Psoas muscle (tissue), 8 donors: ENCODE measurements around the gene SLC12A8. TPM values are rescaled to one million over a fixed set of nuclear protein-coding genes. Genes with fewer than 3 reads are reported as not detected.

ENCODE experiments used
- ATAC-seq, 4 donors: fragments of 200-7000 bp; cut with Tn5 transposase; one replicate each; pipeline ENCODE4 v1.9.1; 2020; ENCODE audit warnings: moderate library complexity in 3 of 4, mild to moderate bottlenecking in 2 of 4
- DNase-seq, 2 donors: peaks; one replicate each; pipeline ENCODE4 v3.0.0-alpha.2; 2020
- H3K27ac ChIP-seq: fragments of 200-600 bp; one replicate; pipeline ENCODE4 v1.8.0; 2022
- H3K27me3 ChIP-seq, 3 donors: fragments of 200-600 bp in 1 of 3; one replicate each; pipeline versions ENCODE4 v1.6.1 to v1.8.0; 2013 to 2022; ENCODE audit warnings: low read length in 2 of 3, mild to moderate bottlenecking in 2 of 3, moderate library complexity in 1 of 3; ENCODE audit not compliant: insufficient read depth in 3 of 3
- H3K36me3 ChIP-seq, 2 donors: fragments of 200-600 bp in 1 of 2; one replicate each; pipeline versions ENCODE4 v1.6.1 to v1.8.0; 2013 to 2022; ENCODE audit warnings: low read depth in 1 of 2, mild to moderate bottlenecking in 1 of 2, moderate library complexity in 1 of 2; ENCODE audit not compliant: insufficient read depth in 1 of 2
- H3K4me1 ChIP-seq: fragments of 200-600 bp; one replicate; pipeline ENCODE4 v1.8.0; 2022
- H3K4me3 ChIP-seq: fragments of 200-600 bp; one replicate; pipeline ENCODE4 v1.8.0; 2022; ENCODE audit warnings: mild to moderate bottlenecking
- H3K9me3 ChIP-seq: fragments of 200-600 bp; one replicate; pipeline ENCODE4 v1.8.0; 2022
- CTCF ChIP-seq: fragments of 200-600 bp; IDR thresholded peaks from one replicate; pipeline ENCODE4 v1.8.0; 2022; ENCODE audit warnings: antibody characterized with exemption
- whole genome bisulfite sequencing, 3 donors: extraction: QIAGEN DNeasy Blood & Tissue Kit; methylation state at CpG; one replicate each; pipeline versions ENCODE4 v1.1.6 to v1.1.7; 2013; 5-methylcytosine and 5-hydroxymethylcytosine counted together
- intact Hi-C, 2 donors: fragments of 100-400 bp; cut with DNase I; formaldehyde crosslinking; loops; one replicate each; pipeline versions ENCODE4 v1.11.0 to v1.14.2; 2022
- polyA plus RNA-seq, 3 donors: library from polyadenylated mRNA; stranded (reverse); fragments of 200-250 nt; gene quantifications; one replicate each; pipeline ENCODE4 v1.2.3, GENCODE V29; 2013
- total RNA-seq, 4 donors: library from RNA; stranded (reverse); fragmentation: NEBNext Ultra II Directional in 2 of 4; extraction: Animal tissue kit (Norgen Biotek cat#: 25700) in 2 of 4; gene quantifications; one replicate each; pipeline versions ENCODE4 v1.2.1 to v1.2.4, GENCODE V29; 2021 to 2023
- donor health status: healthy with polysubstance abuse.
- donor health status: DM: no; HTN: no; CAD: no; lungs with moderate emphysema.
- donor health status: Bipolar disorder and iron deficiency.
- donor health status: healthy.
- donor health status: DM: yes; HTN: yes; CAD: no.
- donor health status: DM: no; HTN: no; CAD: no.
- donor health status: DM: no; HTN: no; CAD: no.
- donor health status: DM: yes; HTN: yes; CAD: no.

Gene SLC12A8
- total and polyA plus RNA-seq, 7 donors, result 0.06 to 0.93 (median 0.33) TPM; not detected in 1

GRCh38 chr3:125191730-125192129 lies 20.8 kb downstream of the SLC12A8 start:
- Histone ChIP-seq H3K36me3 (no peaks in the 10 kb centered on the region), H3K27me3 (no peaks in the 10 kb centered on the region), H3K9me3 (no peaks in the 10 kb centered on the region), H3K27ac (no peak overlapping the region), H3K4me3 (no peak overlapping the region), H3K4me1 (no peaks in the 10 kb centered on the region)
- TF ChIP-seq CTCF, result no peak
- ATAC-seq (no peak), DNase-seq (no peak)
- intact Hi-C loops, result no loop called here
- WGBS, 3 donors, result 83 to 88% (median 84%) methylated on average over 7 of the region's 7 CpGs

GRCh38 chr3:125191256-125191655 lies 21.3 kb downstream of the SLC12A8 start:
- no peak for TF ChIP-seq CTCF
- Histone ChIP-seq H3K27me3 (no peaks in the 10 kb centered on the region), H3K4me1 (no peaks in the 10 kb centered on the region), H3K4me3 (no peak overlapping the region), H3K36me3 (no peaks in the 10 kb centered on the region), H3K9me3 (no peaks in the 10 kb centered on the region), H3K27ac (no peak overlapping the region)
- intact Hi-C loops, result no loop called here
- no peak for ATAC-seq
- WGBS, 3 donors, result 83 to 87% (median 84%) methylated on average over 4 of the region's 4 CpGs
- DNase-seq, result no peak

- no peaks in the 10 kb centered on the region for H3K27me3 ChIP-seq
- intact Hi-C loops, result no loop called here
- WGBS, 3 donors, result 58 to 95% (median 59%) methylated on average over 3 of the region's 3 CpGs
- ATAC-seq (no peak), DNase-seq (no peak)
- H3K27ac ChIP-seq, result no peak overlapping the region
- H3K9me3 ChIP-seq, result no peaks in the 10 kb centered on the region
- no peaks in the 10 kb centered on the region for H3K4me1 ChIP-seq
- TF ChIP-seq CTCF, result no peak
- H3K4me3 ChIP-seq, result no peak overlapping the region
- H3K36me3 ChIP-seq, result no peaks in the 10 kb centered on the region
Observed at GRCh38 chr3:125190786-125191185, 21.8 kb downstream of the SLC12A8 start.

GRCh38 chr3:125189378-125190165 lies 23.0 kb downstream of the SLC12A8 start:
- Histone ChIP-seq H3K27ac (no peak overlapping the region), H3K36me3 (no peaks in the 10 kb centered on the region), H3K4me3 (no peak overlapping the region), H3K4me1 (no peaks in the 10 kb centered on the region), H3K27me3 (no peaks in the 10 kb centered on the region), H3K9me3 (no peaks in the 10 kb centered on the region)
- no peak for TF ChIP-seq CTCF
- DNase-seq (no peak), ATAC-seq (no peak)
- intact Hi-C loops, result no loop called here
- 90 to 97% (median 95%) methylated on average over 7 of the region's 7 CpGs for WGBS, 3 donors

- WGBS, 3 donors, result 96 to 98% (median 97%) methylated on average over 2 of the region's 2 CpGs
- Histone ChIP-seq H3K4me1 (no peaks in the 10 kb centered on the region), H3K9me3 (no peaks in the 10 kb centered on the region), H3K27me3 (no peaks in the 10 kb centered on the region), H3K4me3 (no peak overlapping the region), H3K27ac (no peak overlapping the region), H3K36me3 (no peaks in the 10 kb centered on the region)
- ATAC-seq, result no peak
- TF ChIP-seq CTCF, result no peak
- no peak for DNase-seq
- intact Hi-C loops, result no loop called here
Observed at GRCh38 chr3:125188955-125189354, 23.6 kb downstream of the SLC12A8 start.
